Stimulated activated CD4-positive, alpha-beta T cell treated with anti-CD3 and anti-CD28 coated beads, Interleukin-1b, Interleukin-23, amount 100 ng/mL, for 48 hours (primary cell): ENCODE data around the gene RTF2.

Experiments used
- DNase-seq: peaks from one replicate; pipeline ENCODE4 v3.0.0-alpha.2; 2020

Gene RTF2

DNA sequence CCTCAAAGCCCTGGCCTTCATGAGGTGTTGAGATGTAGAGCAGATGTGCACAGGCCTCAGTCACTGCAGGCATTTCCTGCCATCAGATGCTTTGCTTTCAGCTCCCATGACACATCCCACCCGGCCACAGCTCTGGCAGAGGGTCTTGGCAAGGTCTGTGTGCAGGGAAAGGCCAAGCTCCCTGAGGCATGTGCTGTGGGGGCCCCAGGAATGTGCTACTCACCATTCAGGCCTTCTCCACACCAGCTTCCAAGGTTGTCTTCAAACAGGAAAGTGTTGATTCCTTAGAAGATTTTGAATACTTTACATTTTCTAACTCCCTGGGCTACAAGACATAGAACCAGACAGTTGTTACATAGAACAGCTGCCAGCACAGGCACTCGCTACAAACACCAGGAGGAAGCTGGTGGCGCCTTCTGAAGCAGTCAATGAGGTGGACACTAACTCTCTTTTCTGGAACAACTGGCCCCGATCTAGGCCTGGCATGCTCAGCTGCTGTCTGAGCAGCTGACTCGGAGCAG lies 28.6 kb upstream of the RTF2 start:
- DNase-seq: peak; percentile 15

GRCh38 chr20:56440346-56441007 lies 27.9 kb upstream of the RTF2 start:
- DNase-seq: peak; percentile 51

- no peak for DNase-seq
These were observed 25.8 kb upstream of the RTF2 start for GRCh38 chr20:56442389-56443365.

- DNase-seq: no peak
These were observed 24.5 kb upstream of the RTF2 start for GRCh38 chr20:56443654-56444540.

DNA sequence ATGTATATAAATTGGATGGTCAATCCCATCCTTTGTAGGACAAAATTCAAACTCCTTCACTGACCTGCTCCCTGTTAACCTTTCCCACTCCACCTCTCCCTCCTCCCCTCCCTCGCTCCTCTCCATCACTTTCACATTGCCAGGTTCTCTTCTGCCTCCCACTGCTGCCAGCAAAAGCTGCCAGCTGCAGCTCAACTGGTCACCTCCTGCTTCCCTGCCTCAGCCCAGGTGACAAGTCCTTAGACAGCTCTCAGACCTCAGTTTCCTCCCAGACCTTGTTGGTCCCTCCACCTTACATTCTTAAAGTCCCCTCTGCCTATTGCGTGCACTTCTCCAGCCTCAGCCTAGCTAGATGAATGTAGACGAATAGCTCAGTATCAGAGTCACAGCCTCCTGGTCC lies 23.3 kb upstream of the RTF2 start:
- DNase-seq: no peak

GRCh38 chr20:56445540-56445939 lies 22.9 kb upstream of the RTF2 start:
- no peak for DNase-seq

DNA sequence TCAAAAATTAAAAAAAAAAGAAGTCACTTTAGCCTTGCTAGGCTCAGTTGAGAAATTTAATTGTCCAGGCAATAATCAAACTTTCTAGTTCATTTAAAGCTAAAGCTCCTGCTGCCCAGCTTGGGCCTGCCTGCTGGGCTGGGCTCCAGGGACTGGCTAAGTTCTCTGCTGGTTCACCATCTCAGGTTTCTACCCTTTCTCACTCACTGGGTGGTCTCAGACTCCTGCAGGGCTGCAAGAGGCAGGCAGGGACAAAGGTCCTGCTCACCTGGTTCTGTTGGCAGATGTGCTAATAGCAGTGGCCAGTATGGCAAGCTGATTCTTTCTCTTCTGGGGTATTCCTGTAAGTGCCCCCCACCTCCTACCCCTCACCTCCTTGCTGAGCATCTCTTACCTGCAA lies 21.2 kb upstream of the RTF2 start:
- DNase-seq: no peak

GRCh38 chr20:56449459-56449858 lies 19.0 kb upstream of the RTF2 start:
- no peak for DNase-seq

DNA sequence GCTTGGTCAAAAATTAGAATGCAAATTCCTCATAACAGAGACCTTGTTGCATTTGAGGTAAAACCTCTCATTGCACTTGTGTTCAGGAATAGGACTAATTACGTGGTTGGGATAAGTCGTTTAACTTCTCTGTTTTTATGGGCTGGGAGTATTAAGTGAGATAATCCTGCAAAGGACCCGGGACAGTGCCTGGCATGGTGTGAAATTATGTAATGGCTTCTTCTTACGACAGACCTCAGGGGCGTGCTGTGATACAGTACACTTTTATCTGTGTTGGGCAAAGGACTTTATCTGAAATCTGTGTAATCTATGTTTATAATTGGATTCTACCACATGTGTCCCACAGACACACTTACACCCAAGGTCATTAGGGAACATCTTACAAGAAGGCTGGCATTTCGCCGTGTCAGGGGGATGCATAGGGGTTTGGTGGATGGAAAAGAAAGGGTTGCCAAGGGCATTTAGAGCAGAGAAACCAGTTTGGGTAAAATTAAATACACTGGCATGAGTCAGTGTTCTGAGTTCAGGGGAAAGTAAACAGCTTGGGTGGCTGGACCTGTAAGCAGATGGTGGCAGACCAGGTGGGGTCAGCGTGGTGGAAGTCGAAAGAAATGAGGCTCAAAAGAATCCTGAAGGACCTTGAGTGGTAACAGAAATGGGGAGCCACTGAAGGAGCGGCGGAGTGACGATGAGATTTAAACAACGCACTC lies 17.2 kb upstream of the RTF2 start:
- DNase-seq: no peak

DNA sequence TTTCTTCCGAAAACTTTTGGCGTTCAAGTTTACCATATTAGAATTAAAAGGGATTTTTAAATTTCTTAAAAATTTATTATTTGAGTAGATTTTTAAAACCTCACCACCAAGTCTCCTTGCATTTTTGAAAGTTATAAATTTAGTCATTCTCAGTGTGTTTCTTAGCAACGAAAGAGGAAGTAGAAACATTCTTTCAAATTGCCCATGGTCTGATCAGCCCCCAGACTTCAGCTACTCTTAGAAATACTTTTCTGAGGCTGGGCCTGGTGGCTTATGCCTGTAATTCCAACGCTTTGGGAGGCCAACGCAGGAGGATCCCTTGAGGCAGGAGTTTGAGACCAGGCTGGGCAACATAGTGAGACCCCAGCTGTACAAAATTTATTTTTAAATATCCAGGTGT lies 15.1 kb upstream of the RTF2 start:
- DNase-seq: no peak

- DNase-seq: peak; percentile 17
These were observed 13.7 kb upstream of the RTF2 start for GRCh38 chr20:56454754-56455153.

- DNase-seq: no peak
These were observed 10.1 kb upstream of the RTF2 start for GRCh38 chr20:56458206-56458821.

GRCh38 chr20:56460459-56460858 lies 8.0 kb upstream of the RTF2 start:
- DNase-seq: no peak

DNA sequence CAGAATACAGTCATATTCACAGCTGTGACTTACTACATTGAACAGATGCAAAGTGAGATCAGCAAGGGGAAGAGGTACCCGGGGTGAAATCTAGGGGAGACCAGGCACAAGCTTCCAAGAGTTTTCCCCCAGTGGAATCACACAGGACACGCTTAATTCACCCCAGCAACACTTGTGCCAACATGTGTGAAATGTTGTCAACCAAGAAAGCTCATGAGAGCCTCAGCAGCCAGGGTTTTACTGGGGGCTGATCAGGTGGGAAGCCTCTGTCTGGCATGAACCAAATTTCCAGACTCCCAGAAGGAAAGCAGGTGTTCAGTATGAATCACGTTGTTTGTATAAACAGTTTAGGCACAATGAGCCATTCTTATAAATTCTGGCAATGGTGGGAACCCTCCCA lies 6.9 kb upstream of the RTF2 start:
- DNase-seq: no peak

GRCh38 chr20:56463428-56463827 lies 5.0 kb upstream of the RTF2 start:
- DNase-seq: no peak

DNA sequence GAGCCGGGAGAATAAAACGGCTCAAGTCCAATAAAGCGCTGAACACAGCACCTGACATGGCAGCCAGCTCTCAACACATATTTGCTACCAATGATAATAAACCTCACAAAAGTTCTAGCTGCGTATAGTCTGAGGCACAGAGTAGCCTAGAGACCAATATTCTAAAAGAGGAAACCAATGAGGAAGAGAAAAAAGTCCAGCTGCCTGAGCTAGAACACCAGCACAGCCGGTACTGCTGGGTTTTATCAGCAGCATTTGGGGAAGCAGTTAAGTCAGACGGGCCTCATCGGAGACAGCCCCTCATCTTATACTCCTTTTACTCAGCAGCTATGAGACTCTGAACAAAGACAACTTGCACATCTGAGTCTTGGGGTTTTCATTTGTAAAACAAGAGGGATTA lies 2.4 kb upstream of the RTF2 start:
- no peak for DNase-seq

DNA sequence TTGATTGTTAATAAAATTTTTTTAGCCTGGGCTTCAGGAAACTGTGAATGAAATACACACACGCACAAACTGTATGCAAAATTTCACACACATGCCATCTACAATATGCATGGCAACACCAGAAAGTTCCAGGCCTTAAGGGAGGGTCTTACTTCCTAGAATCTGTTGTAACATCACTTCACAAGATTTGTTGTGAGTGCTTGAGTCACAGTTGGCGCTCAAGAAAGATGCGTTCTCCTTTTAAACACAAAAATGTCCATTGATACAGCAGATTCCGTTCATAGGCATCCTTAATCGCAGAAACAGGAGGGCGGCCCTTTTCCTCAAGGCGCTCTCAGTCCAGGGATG lies 485 bp upstream of the RTF2 start:
- DNase-seq: no peak

GRCh38 chr20:56469077-56469449 lies 636 bp downstream of the RTF2 start:
- no peak for DNase-seq

DNA sequence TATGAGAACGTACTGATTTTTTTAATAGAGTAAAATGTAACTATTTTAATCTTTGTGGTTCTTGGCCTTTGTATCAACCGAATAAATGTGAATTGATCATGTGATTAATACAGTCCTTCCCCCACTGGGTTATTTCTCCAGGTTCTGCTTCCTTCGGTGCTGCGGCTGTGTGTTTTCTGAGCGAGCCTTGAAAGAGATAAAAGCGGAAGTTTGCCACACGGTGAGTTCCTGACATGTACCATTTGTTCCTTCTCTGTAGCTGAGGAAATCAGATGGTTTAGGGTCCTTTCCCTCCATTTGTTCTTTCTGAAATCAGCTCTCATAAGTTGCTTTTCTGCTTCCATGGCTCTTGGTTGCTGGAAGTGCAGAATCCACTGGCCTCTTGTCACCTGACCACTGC lies 15.5 kb downstream of the RTF2 start:
- no peak for DNase-seq

DNA sequence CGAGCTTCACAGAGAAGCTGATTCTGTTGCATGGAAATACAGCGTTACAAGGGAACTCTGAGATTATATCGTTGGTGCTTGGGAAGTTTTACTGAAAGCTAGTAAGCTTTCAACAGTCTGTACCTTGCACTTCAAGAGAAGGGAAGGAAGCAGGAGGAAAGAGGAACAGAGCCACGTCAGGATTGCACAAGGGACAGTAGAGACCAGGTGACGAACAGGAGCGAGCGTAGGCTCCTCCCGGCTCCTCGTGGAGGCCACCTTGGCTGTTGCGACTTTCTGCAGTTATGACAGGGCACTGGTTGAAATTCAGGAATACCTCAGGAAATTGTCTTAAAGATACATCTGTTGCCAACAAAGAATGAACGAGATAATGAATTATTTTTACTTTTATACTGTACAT lies 18.8 kb downstream of the RTF2 start:
- no peak for DNase-seq

DNA sequence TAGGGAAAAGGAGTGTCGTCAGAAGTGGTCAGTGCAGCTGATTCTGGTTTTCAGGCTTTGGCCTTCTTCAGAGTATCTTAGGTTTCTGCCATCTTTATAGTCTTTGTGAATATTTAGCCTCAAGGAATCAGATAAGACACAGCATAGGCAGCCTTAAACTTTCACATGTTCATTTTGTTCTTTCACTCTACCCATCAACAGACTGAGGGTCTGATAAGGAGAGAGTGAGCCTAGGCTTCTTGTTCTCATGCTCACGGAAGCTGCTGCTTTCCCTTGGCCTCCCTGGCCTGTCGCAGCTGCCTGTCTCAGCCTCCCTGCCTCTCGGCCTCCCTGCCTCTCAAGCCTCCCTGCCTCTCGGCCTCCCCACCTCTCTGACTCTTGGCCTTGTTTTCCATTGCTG lies 20.1 kb downstream of the RTF2 start:
- DNase-seq: no peak

GRCh38 chr20:56501116-56501515 lies 32.7 kb downstream of the RTF2 start:
- DNase-seq: no peak
